HEK293T (cell line): ENCODE results near the gene NPY4R.
"Not testable (repeated sequence)": the region's sequence is repeated elsewhere in the genome, so short reads cannot be mapped to it uniquely, and the experiment has no call there.

Source experiments
- CTCF ChIA-PET: fragments of 350-600 bp; formaldehyde crosslinking; extraction: SDS; loops from one replicate; lab custom pipeline; 2021; ENCODE audit warnings: antibody characterized with exemption, inconsistent platforms; lab: Yijun Ruan, JAX
- POLR2A ChIA-PET: fragments of 350-600 bp; formaldehyde crosslinking; extraction: SDS; loops from one replicate; lab custom pipeline; 2020; ENCODE audit warnings: antibody characterized with exemption, inconsistent platforms; lab: Yijun Ruan, JAX
- DNase-seq: peaks from one replicate; pipeline ENCODE4 v3.0.0; 2012; ENCODE audit warnings: mixed read lengths; ENCODE audit errors: extremely low spot score
- ARNT ChIP-seq: fragments of 450-650 bp; IDR thresholded peaks from 2 replicates; pipeline ENCODE4 v1.6.1; 2017; ENCODE audit warnings: mild to moderate bottlenecking
- BHLHE40 ChIP-seq: fragments of 450-650 bp; IDR thresholded peaks from 2 replicates; pipeline ENCODE4 v1.6.1; 2016; ENCODE audit warnings: mild to moderate bottlenecking, moderate library complexity, borderline replicate concordance
- CTBP1 ChIP-seq: fragments of 450-650 bp; IDR thresholded peaks from 2 replicates; pipeline ENCODE4 v1.6.1; 2016; ENCODE audit warnings: borderline replicate concordance
- ELF4 ChIP-seq: fragments of 450-650 bp; IDR thresholded peaks from 2 replicates; pipeline ENCODE4 v1.6.1; 2017; ENCODE audit warnings: antibody characterized with exemption
- FOXA1 ChIP-seq: fragments of 450-650 bp; IDR thresholded peaks from 2 replicates; pipeline ENCODE4 v1.6.1; 2016; ENCODE audit warnings: mild to moderate bottlenecking
- FOXK2 ChIP-seq: fragments of 450-650 bp; IDR thresholded peaks from 2 replicates; pipeline ENCODE4 v1.6.1; 2016; ENCODE audit warnings: mild to moderate bottlenecking
- FOXM1 ChIP-seq: fragments of 450-650 bp; IDR thresholded peaks from 2 replicates; pipeline ENCODE4 v1.6.1; 2017; ENCODE audit warnings: mild to moderate bottlenecking, borderline replicate concordance
- HDGF ChIP-seq: fragments of 450-650 bp; IDR thresholded peaks from 2 replicates; pipeline ENCODE4 v1.6.1; 2017; ENCODE audit warnings: antibody characterized with exemption, borderline replicate concordance
- LEF1 ChIP-seq: fragments of 450-650 bp; IDR thresholded peaks from 2 replicates; pipeline ENCODE4 v1.6.1; 2017; ENCODE audit warnings: mild to moderate bottlenecking, borderline replicate concordance
- NFRKB ChIP-seq: fragments of 450-650 bp; IDR thresholded peaks from 2 replicates; pipeline ENCODE4 v1.6.1; 2016; ENCODE audit warnings: mild to moderate bottlenecking, moderate library complexity
- SUZ12 ChIP-seq: fragments of 450-650 bp; IDR thresholded peaks from 2 replicates; pipeline ENCODE4 v1.6.1; 2016; ENCODE audit warnings: mild to moderate bottlenecking
- TARDBP ChIP-seq: fragments of 450-650 bp; IDR thresholded peaks from 2 replicates; pipeline ENCODE4 v1.6.1; 2016
- ZNF384 ChIP-seq: fragments of 450-650 bp; IDR thresholded peaks from 2 replicates; pipeline ENCODE4 v1.6.1; 2016
- TF ChIP-seq, protein P1 (sequence below): fragments of 450-650 bp; IDR thresholded peaks from 2 replicates; pipeline ENCODE4 v1.6.1; 2016

Gene NPY4R, protein sequence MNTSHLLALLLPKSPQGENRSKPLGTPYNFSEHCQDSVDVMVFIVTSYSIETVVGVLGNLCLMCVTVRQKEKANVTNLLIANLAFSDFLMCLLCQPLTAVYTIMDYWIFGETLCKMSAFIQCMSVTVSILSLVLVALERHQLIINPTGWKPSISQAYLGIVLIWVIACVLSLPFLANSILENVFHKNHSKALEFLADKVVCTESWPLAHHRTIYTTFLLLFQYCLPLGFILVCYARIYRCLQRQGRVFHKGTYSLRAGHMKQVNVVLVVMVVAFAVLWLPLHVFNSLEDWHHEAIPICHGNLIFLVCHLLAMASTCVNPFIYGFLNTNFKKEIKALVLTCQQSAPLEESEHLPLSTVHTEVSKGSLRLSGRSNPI

DNA sequence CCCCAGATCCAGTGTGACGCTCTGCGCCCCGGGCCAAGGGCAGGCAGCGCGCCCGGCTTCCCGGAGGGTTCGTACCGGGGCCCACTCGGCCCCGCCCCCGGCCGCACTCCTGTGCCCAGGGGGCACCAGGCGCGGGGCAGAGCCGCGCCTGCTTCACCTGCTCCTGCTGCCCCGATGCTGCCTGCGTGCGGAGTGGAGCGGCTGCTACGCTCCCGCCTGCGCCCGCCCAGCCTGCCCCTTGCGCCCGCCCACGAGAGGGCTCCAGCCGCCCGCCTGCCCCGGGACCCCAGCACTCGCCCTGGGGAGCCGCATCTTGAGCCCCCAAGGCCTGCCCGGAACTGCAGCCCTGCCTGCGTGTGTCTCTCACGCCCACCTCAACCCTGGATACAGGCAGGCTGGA lies at the start of gene NPY4R:
Gene NPY4R (minus strand): TSS at position 194 of the 400 bp plus-strand sequence. CDS start 3,323 bp downstream, outside the sequence.
- DNase-seq, POLR2A ChIA-PET, CTCF ChIA-PET: not testable (repeated sequence)

DNA sequence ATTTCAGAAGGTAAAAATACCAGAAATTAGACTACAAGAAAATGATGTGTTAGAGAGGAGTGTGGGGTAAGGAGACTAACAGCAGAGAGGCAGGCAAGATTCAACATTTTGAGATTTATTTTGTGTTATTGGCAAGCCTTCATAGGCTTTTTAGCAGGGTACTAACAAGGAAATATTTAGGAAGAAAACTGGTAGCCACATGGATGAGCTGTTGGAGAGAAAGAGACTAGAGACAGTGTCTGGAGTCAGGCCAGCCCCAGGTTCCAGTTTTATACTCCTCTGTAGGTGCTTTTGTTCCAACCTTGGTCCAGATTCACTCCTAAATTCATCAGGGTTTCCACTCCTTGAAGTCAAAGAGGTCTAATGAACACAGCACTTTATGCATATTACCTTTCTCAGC lies 49.6 kb upstream of the NPY4R start:
- CTCF ChIA-PET, result no interaction called here
- no peak for DNase-seq
- POLR2A ChIA-PET, result no interaction called here
- no peak for TF ChIP-seq TARDBP
- no peak for TF ChIP-seq FOXA1
- TF ChIP-seq LEF1, result no peak
- no peak for TF ChIP-seq FOXK2
- no peak for TF ChIP-seq NFRKB
- TF ChIP-seq BHLHE40, result no peak
- TF ChIP-seq ELF4, result no peak
- no peak for TF ChIP-seq ARNT

- POLR2A ChIA-PET, result no interaction called here
- CTCF ChIA-PET, result no interaction called here
Measured at GRCh38 chr10:46514899-46515298, 49.1 kb upstream of the NPY4R start.

DNA sequence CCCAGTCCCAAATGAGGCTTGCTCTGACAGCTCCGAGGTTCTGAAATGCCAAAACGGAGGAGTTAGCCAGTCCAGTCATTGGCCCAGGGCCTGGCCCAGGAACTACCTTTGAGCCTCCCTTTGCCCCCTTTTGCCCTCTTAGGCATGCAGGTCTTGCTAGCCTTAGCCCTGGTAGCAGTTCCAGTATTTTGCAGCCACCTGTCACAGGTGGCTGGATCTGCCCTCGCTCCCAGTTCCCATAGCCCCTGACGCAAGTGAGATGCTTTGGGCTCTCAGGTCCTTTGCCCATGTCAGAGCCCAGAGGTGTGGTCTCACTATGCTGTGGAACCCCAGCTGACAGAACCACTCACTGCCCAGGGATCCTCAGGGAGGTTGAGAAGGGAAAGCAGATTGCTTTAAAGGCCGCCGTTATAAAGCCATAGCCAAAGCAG lies 48.7 kb upstream of the NPY4R start:
- no peak for TF ChIP-seq FOXK2
- no peak for DNase-seq
- ChIA-PET CTCF (no interaction called here), POLR2A (no interaction called here)

More at GRCh38 chr10:46514899-46515298, 49.1 kb upstream of the NPY4R start:
- DNase-seq, result no peak
- no peak for TF ChIP-seq BHLHE40
- no peak for TF ChIP-seq ZNF384
- no peak for TF ChIP-seq HDGF
- no peak for TF ChIP-seq SUZ12
- no peak for TF ChIP-seq ARNT
- TF ChIP-seq CTBP1, result no peak
- TF ChIP-seq, protein P1, sequence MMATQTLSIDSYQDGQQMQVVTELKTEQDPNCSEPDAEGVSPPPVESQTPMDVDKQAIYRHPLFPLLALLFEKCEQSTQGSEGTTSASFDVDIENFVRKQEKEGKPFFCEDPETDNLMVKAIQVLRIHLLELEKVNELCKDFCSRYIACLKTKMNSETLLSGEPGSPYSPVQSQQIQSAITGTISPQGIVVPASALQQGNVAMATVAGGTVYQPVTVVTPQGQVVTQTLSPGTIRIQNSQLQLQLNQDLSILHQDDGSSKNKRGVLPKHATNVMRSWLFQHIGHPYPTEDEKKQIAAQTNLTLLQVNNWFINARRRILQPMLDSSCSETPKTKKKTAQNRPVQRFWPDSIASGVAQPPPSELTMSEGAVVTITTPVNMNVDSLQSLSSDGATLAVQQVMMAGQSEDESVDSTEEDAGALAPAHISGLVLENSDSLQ, result no peak
- no peak for TF ChIP-seq FOXM1

DNA sequence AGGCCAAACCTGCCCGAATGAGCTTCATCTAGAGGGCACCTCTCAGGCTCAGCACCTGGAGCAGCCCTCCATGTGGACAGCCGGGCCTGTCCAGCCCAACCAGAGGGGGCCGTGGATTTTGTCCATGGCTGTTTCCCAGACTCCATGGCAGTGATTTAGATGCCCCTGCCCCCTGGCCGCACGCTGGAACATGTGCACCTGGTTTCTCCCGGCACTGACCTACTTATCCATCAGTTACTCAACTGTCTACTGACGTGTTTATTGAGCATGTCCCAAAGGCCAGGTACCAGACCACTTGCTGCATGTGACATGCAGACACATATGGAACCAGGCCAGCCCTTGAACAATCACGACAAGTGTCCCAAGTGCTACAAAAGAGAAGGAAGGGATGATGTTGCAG lies 47.6 kb upstream of the NPY4R start:
- DNase-seq, CTCF ChIA-PET, POLR2A ChIA-PET: not testable (repeated sequence)

- CTCF ChIA-PET, DNase-seq, POLR2A ChIA-PET: not testable (repeated sequence)
Measured at GRCh38 chr10:46512725-46513124, 47.0 kb upstream of the NPY4R start.

- CTCF ChIA-PET, POLR2A ChIA-PET, DNase-seq: not testable (repeated sequence)
Measured at GRCh38 chr10:46512002-46512401, 46.2 kb upstream of the NPY4R start.

DNA sequence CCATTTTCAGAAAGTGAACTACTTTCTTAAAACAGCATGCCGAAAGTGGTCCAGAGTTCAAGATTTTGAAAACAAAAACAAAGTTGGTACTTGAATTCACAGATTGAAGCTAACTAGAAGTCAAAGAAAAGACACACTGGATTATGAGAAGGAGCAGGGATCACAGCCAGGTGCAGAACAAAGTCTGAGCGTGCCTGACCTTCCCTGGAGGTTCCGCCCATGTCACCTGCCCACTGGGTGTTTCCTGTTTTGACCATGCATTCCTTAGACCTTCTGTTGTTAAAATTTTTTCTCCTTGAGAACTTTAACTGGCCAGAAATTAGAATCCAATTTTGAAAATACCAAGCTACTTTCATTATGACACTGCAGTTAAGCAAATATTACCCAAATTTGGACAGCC lies 34.2 kb upstream of the NPY4R start:
- CTCF ChIA-PET, DNase-seq, POLR2A ChIA-PET: not testable (repeated sequence)

DNA sequence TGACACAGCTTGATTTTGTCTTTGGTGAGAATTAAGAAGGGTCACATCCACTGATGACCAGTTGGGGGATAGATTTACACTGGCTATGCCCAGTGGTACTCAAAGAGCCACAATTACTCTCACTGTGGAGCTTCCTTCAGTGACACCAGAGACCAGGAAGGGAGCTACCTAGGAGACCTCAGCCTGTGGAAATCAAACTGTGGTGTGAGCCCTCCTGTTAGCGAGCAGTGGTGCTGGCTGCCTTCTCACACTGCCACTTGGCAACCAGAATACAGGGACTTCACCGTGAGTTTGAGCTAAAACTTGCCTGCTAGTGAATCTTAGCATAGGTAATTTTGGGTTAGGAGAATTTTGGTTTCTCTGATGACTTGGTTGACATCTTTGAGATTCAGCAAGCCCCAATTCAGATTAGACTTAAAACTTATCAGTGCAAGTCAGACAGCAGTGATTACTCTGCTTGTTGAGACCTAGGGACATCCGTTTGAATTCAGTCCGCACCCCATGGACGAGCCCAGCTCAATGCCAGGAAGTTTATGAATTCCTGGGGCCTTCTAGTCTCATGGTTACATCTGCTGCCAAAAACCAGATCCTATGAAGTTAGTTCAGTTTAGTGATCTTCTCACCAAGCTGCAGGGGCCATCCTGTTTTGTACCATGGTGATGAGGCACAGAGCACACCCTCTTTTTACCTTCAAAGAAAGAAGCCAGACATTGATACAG lies 33.4 kb upstream of the NPY4R start:
- DNase-seq, POLR2A ChIA-PET, CTCF ChIA-PET: not testable (repeated sequence)

DNA sequence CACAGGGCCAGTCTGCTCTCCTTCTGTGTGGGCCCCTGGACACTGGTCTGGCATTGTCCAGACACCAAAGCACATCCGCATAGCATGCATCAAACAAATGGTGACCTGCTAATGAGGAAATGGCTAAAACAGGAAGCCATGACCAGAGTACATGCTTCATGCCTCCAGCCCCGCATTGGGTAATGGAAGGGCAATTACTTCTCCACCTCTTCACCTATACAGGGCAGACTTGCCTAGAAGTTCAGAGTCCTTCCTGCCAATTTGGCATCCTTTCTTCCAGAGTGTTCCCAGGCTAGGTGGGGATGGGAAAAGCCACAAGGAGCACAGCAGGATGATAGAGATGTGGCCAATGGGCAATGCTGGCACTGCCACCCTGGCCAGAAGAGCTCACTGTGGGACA lies 32.1 kb upstream of the NPY4R start:
- DNase-seq, CTCF ChIA-PET, POLR2A ChIA-PET: not testable (repeated sequence)

DNA sequence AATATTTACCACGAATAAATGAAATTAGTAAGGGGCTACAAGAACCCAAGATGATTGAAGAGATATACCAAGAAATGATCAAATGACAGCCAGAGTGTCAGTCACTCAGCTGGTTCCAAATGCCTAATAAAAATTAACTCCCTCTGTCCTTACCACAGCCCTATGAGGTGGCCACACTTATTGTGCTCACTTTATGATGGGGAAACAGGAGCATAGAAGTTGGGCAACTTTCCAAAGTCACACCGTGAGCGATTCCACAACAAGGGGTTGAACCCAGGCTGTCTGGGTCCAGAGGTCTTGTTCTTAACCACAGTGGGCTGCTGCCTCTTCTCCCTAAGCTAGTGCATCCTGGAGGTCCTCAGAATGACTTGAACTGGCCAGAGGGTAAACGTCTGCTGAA lies 31.6 kb upstream of the NPY4R start:
- POLR2A ChIA-PET, DNase-seq, CTCF ChIA-PET: not testable (repeated sequence)

DNA sequence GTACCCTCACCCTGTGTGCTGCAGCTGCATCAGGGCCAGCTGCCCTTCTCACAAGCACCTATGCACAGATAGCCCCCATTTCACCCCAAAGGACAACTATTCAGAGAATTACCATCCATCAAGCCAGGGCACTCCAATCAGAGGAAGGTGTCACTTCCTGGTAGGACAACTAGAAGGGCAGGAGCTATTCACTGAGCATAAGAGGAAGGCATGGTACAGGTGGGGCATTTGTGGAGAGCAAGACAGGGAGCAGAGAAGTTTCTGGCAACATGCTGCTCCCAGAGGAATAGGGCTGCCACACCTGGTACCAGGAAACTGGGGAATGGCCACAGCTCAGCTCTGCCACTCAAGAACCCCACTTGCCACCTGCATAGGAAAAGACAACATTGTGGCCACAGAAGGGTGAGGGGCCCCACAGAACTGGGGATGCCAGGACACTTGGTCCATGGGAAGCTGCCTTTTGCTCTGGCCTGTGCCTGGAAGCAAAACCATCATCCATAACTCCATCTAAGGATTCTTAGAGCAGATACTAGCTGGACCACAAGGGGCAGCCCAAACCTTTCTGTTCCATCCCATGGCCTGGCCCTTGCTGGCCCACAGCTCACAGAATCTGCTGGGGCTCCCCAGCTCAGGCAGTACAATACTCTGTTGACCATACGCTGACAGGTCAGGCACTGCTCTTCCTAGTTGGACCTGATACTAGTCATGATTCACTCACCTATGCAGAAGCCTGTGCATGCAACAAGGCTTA lies 25.8 kb upstream of the NPY4R start:
- POLR2A ChIA-PET, CTCF ChIA-PET, DNase-seq: not testable (repeated sequence)

GRCh38 chr10:46490285-46490684 lies 24.5 kb upstream of the NPY4R start:
- DNase-seq, POLR2A ChIA-PET, CTCF ChIA-PET: not testable (repeated sequence)

DNA sequence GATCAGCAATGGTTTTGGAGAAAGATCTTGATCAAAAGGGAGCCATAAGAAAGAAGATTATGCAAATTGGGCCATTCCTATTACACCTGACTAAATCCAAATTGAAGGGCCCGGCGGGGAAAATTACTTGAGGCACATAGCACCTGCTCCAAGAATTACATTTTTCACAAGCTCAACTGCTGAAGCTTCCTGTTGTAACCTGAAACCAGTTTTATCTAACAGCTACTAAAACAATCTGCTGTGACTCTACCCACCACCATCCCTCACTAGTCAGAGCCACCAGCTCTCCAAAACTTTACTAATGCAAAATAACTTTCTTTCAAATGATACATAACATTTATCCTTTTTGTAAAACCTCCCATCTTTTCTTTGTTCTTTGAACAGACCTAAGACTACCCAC lies 20.7 kb upstream of the NPY4R start:
- POLR2A ChIA-PET, CTCF ChIA-PET, DNase-seq: not testable (repeated sequence)
